ENCODE data around the gene MAP6. TPM values are rescaled to one million over a fixed set of nuclear protein-coding genes. Genes with fewer than 3 reads are reported as not detected.

The MAP6 gene
- total RNA-seq, 4 donors from 2014 or later, result 10.4 to 16.3 (median 11.7) TPM

DNA sequence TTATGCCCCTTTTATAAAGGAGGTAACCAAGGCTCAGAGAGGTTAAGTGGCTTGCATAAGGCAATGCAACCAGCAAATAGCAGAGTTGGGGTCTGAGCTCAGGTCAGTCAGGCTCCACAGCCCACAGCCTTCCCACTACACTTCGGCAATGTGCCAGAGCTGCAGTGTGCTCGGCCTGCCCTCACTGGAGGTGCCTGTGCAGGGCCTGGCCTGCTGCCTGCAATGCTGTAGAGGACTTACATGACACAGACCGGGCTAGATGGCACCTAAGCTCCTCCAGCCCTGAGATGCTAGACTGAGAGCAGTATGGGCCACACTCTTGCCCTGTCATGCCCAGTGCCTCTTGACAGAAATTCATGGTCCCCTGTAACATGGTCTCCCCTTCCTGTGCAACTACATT is 57.0 kb downstream of the MAP6 start:
- TF ChIP-seq POLR2A (IDR thresholded peaks at IDR 0.05) (no peak), EP300 (IDR thresholded peaks at IDR 0.05) (no peak)
- TF ChIP-seq, protein P1, sequence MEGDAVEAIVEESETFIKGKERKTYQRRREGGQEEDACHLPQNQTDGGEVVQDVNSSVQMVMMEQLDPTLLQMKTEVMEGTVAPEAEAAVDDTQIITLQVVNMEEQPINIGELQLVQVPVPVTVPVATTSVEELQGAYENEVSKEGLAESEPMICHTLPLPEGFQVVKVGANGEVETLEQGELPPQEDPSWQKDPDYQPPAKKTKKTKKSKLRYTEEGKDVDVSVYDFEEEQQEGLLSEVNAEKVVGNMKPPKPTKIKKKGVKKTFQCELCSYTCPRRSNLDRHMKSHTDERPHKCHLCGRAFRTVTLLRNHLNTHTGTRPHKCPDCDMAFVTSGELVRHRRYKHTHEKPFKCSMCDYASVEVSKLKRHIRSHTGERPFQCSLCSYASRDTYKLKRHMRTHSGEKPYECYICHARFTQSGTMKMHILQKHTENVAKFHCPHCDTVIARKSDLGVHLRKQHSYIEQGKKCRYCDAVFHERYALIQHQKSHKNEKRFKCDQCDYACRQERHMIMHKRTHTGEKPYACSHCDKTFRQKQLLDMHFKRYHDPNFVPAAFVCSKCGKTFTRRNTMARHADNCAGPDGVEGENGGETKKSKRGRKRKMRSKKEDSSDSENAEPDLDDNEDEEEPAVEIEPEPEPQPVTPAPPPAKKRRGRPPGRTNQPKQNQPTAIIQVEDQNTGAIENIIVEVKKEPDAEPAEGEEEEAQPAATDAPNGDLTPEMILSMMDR (IDR thresholded peaks at IDR 0.05), result no peak
- Histone ChIP-seq H3K4me1 (no peaks in the 10 kb centered on the region), H3K27me3 (no peaks in the 10 kb centered on the region), H3K27ac (no peak overlapping the region), H3K36me3 (no peaks in the 10 kb centered on the region), H3K9me3 (no peaks in the 10 kb centered on the region), H3K4me3 (no peak overlapping the region)
- DNase-seq (ENCODE audit: low spot score in 2 of 2), result no peak
- 81 to 83% methylated on average over 3 of the region's 3 CpGs for WGBS, 2 donors

DNA sequence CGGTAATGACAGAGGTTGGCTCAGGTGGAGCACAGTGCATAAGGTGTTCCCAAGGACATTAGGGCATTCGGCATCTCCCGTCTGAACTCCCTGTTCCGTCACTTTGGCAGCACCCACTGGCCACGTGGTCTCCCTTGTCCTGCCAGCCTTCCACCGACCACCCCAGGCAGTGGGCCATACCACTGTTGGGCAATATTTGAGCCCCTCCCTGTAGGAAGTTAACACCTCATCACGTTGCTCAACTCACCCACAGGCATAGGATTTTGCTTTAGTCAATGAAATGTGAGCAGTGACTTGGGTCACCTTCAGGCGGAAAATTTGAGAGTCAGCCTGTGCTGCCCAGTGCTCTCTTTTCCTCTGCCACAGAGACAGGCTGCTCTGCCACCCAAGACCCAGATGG is 62.7 kb downstream of the MAP6 start:
- Histone ChIP-seq H3K27ac (no peak overlapping the region), H3K4me1 (no peaks in the 10 kb centered on the region), H3K36me3 (peaks cover 0 to 8% (median 0%) of the 10 kb centered on the region in 3 donors), H3K9me3 (no peaks in the 10 kb centered on the region), H3K27me3 (no peaks in the 10 kb centered on the region), H3K4me3 (no peak overlapping the region)
- DNase-seq (ENCODE audit: low spot score in 2 of 2), result no peak
- 87 to 88% methylated on average over 8 of the region's 8 CpGs for WGBS, 2 donors
- TF ChIP-seq, protein P1 (IDR thresholded peaks at IDR 0.05), result no peak
- no peak for TF ChIP-seq EP300 (IDR thresholded peaks at IDR 0.05)
- TF ChIP-seq POLR2A (IDR thresholded peaks at IDR 0.05), result no peak

DNA sequence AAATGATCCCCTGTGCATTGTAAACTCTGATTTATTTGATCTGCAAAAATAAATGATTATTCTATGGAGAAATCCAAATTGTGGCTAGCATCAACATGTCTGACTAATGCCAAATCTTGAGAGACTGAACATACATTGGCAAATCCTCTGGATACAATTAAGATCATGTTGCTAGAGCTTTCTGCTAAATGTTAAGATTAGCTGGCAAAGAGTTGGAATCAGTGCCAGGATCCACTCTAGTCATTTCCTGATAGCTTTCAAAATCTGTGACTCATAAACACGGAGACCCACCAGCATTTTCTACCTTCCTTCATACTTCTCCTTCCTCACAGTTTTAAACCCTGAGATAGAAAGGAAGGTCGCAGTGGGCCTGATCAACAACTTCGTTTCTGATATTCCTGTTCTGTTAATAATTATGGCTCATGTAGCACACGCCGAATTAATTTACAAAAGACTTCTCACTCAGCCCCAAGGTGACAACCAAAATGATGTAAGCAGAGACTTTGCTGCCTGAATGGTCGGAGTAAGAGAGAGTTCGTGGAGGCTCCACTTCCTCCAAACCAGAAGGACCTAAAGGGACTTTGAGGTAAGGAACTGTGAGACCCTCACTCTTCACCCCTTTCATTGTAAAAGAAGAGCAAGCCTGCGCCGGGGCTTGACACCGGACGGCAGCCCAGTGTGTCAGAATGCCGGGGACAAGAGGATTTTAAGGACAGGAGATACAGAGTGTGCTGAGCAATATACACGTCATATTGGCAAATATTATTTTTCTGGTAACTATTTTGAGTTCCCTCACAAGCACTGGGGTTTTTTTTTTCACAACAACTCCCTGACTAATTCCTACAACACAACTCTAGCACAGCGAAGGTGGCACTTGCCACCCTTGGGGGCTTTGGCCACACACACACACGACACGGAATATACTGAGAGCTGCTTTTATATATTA is 64.8 kb downstream of the MAP6 start:
- TF ChIP-seq, protein P1 (IDR thresholded peaks at IDR 0.05), result no peak
- no peak for TF ChIP-seq POLR2A (IDR thresholded peaks at IDR 0.05)
- TF ChIP-seq EP300 (IDR thresholded peaks at IDR 0.05), result no peak
- no peak overlapping the region for H3K27ac ChIP-seq
- no peak overlapping the region for H3K4me3 ChIP-seq
- H3K9me3 ChIP-seq, result no peaks in the 10 kb centered on the region
- WGBS, 2 donors, result 83 to 88% methylated on average over 16 of the region's 16 CpGs
- no peaks in the 10 kb centered on the region for H3K4me1 ChIP-seq
- H3K27me3 ChIP-seq, result no peaks in the 10 kb centered on the region
- peaks cover 0 to 8% (median 0%) of the 10 kb centered on the region in 3 donors for H3K36me3 ChIP-seq
- DNase-seq (ENCODE audit: low spot score in 2 of 2), result no peak

DNA sequence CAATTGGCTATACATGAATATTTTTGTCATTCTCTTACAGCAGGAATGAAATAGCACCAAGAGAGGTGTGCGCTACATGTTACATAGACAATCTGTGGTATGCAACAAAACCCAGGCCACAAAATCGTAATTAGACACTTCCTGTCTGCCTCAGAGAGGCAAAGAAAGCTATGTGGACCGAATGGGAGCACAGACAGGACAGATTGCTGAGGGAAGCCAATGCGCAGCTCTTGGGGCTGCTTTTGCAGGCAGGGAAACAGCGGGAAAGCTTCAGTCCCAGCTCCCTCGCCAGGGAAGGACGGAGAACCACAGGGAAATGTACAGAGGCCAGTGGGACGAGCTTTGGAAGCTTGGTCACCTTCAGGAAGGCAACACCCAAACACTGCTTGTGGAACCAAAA is 65.9 kb downstream of the MAP6 start:
- Histone ChIP-seq H3K27ac (no peak overlapping the region), H3K36me3 (peaks cover 0 to 8% (median 0%) of the 10 kb centered on the region in 3 donors), H3K4me1 (no peaks in the 10 kb centered on the region), H3K4me3 (no peak overlapping the region), H3K27me3 (no peaks in the 10 kb centered on the region), H3K9me3 (no peaks in the 10 kb centered on the region)
- TF ChIP-seq, protein P1 (IDR thresholded peaks at IDR 0.05), result no peak
- TF ChIP-seq EP300 (IDR thresholded peaks at IDR 0.05) (no peak), POLR2A (IDR thresholded peaks at IDR 0.05) (no peak)
- 70 to 71% methylated on average over 8 of the region's 8 CpGs for WGBS, 2 donors
- DNase-seq (ENCODE audit: low spot score in 2 of 2), result no peak

DNA sequence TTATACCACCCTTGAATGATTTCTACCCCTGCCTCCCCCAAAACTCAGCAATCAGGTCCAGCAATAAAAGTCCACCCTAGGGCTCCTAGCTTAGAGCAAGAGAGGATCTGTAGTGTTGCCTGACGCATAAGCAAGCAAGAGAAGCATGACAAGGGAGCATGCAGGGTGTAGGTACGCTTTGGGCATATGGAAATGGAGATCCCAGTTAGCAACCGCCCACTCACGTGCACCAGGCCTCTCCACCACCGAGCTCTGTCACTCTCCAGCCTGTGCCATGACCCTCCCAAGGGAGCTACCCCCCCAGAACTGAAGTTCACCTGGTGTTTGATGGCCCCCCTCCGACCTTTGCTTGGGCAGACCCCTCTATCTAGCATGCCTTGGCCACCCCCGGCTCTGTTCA is 67.3 kb downstream of the MAP6 start:
- no peak for TF ChIP-seq EP300 (IDR thresholded peaks at IDR 0.05)
- TF ChIP-seq, protein P1 (IDR thresholded peaks at IDR 0.05), result no peak
- no peak for TF ChIP-seq POLR2A (IDR thresholded peaks at IDR 0.05)
- no peak for DNase-seq (ENCODE audit: low spot score in 2 of 2)
- Histone ChIP-seq H3K27me3 (no peaks in the 10 kb centered on the region), H3K9me3 (no peaks in the 10 kb centered on the region), H3K4me1 (no peaks in the 10 kb centered on the region), H3K27ac (no peak overlapping the region), H3K36me3 (peaks cover 0 to 8% (median 0%) of the 10 kb centered on the region in 3 donors), H3K4me3 (no peak overlapping the region)
- 88 to 90% methylated on average over 7 of the region's 7 CpGs for WGBS, 2 donors

Measured in tibial nerve (tissue), 4 donors.